NCI-H1694 treated with DMSO at 0.1 percent for 48 hours (cell line): ENCODE data around the gene RNASEH2B.

Experiments used
- DNase-seq: peaks from one replicate; lab custom pipeline; 2025; lab: John Stamatoyannopoulos, UW

RNASEH2B gene

DNA sequence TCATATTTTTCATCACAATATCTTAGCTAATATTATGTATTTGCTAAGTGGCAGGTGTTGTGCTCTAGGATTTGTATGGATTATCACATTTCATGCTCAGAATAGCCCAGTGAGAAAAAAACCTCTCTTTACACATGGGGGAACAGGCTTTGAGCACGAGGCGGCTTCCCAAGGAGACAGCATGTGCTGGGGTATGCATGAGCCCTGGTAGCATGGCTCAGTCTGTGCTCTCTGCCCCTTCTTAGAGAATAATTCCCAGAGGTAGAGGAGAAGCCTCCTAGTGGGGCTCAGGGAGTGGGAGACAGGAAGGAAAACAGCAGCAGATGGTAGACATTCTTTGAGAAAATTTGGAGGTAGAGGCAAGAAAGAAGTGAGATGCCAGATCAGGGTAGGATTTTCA is 31.6 kb downstream of the RNASEH2B start:
- DNase-seq = no peak

DNA sequence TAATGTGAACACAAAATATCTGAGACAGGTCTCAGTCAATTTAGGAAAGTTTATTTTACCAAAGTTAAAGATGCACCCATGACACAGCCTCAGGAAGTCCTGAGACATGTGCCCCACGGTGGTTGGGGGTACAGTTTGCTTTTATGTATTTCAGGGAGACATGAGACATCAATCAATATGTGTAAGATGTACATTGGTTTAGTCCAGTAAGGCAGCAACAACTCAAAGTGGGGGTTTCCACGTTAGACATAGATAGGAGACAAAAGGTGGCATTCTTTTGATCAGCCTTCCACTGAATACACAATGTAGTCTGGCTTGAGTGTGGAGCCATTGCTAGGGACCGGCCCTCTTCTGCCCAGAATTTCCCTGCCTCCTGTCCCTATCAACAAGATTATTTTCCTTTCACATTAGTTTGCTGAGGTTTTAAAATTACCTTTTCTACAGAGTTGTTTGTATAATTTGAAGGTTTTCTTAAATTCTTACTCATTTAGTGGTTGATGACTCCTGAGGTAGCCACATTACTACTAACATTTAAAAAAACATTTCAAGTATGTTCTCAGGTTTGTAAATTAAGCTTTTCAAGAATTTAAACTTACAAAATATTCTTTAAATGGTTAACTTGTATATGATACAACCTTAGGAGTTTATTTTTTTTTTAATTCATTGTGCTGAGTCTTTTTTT is 33.2 kb downstream of the RNASEH2B start:
- DNase-seq = no peak

DNA sequence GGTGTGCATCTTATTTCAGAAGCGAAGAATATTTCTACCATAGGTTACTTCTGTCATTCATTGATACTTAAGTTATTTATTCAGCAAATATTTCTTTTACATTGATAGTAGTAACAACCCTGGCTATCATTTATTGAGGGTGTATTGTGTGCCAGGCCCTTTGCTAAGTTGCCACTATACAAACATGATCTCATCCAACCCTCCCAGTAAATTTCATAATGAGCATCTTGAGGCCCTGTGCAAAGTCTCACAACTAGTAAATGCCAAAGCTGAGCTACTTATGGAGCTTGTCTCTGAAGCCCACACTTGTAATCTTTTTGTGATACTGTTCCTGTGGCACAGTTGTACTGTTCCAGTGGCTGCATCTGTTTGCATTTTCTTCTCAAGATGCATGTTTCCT is 36.1 kb downstream of the RNASEH2B start:
- DNase-seq = no peak

DNA sequence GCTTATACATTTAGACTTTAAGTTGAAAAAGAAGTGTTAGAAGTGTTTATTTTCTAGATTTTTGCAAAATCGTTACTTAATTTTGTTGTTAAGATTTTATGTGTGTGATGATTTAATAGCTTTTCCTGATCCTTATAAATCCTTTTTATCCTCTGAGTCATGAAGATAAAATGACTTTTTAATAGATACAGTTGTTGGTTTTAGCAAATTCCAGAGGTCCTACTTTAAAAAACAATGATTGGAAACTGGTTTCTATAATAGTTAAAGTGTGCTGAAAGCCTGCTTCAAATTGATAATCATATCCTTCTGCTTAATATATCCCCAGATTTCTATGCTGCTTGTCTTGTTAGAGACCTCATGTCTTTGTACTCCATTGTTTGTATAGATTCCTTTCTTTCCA is 39.0 kb downstream of the RNASEH2B start:
- no peak for DNase-seq

DNA sequence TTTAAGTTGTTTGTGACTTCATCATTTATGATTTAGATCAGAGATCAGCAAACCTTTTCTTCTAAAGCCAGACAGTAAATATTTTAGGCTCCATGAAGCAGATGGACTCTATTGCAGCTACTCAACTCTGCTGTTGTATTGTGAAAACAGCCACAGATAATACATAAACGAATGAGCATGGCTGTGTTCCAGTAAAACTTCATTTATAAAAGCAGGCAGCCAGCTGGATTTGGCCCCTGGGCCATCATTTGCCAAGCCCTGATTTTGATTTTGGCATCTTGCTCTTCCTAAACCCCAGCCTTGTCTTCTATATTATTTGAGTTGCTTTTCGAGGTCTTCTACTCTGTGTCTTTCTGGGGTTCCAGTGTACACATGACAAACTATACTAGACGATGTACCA is 41.3 kb downstream of the RNASEH2B start:
- peak; percentile 31 for DNase-seq

DNA sequence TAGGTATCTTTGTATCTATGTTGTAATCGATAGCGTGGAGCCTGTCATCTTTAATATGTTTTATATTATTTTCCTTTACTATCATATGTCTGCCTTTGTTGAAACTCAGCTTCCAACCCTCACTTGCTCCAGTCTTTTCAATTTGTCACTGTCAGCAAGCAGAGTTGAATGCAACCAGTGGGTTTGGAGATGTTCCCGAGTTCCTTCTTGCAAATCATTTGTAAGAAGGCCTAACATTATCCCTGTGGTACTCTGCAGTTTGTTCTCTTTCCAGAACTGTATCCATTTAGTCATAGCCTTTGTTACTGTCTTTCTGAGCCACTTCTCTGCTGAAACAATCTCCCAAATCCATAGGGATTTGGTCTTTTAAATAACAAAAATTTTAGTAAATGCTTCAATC is 41.8 kb downstream of the RNASEH2B start:
- no peak for DNase-seq

DNA sequence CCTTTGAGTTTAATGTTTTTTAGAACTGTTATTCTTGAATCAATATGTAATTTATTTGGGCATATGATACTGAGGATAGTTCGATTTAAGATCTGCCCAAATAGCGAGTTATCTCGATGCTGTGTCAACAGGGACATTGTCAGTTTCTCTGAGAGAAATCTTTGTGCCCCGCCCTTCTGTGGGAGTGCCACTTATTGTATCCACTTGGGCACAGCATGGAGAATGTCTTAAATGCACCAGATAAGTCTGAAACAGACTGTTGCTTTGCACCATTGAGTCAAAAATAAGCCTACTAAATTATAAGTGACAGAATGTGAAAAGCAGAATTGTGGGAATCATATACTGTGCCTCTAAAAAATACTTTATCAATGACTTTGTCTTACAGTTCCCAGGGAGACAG is 45.6 kb downstream of the RNASEH2B start:
- DNase-seq = no peak

DNA sequence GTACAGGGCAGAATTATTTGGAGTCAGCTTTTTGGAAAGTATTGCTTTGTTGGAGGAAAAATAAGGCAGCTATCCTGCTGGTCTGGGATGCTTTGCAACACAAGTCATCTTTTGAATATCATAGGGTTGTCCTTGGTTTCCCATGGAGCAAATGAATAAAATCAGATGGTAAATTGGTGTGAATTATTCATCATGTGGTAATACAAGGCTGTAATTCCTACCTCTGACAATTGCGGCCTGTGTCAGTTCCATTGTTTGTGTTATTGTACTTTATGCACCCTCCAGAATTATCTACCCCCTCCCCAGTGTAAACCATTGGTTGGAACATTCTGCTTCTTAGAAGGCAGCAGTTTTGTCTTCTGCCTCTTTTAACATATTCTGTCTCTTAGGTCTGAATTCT is 46.2 kb downstream of the RNASEH2B start:
- DNase-seq = no peak

DNA sequence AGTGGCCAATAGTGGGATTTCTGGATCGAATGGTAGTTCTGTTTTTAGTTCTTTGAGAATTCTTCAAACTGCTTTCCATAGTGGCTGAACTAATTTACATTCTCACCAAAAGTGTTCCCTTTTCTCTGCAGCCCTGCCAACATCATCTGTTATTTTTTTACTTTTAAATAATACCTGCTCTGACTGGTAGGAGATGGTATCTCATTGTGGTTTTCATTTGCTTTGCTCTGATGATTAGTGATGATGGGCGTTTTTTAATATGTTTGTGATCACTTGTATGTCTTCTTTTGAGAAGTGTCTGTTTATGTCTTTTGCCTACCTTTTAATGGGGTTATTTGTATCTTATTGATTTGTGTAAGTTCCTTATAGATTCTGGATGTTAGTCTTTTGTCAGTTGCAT is 48.0 kb downstream of the RNASEH2B start:
- DNase-seq = no peak

DNA sequence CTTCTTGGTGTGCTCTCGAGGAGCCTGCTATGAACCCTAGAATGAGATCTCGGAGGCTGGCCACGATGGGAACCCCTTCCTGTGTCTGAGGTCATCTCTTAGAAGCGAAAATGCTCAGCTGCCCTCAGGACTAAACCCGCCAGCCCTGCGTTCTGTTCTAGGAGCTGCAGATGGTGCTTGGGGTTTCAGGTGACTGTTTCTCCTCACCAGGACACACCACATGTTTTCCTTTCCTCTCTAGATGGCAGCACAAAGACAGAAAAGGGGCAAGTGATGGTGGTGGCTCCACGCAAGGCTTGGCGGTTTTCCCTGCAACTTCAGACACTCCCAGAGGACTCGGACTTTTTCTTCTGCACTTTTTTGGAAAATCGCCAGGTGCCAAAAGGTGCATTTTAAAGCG is 60.1 kb downstream of the RNASEH2B start:
- peak; percentile 42 for DNase-seq

DNA sequence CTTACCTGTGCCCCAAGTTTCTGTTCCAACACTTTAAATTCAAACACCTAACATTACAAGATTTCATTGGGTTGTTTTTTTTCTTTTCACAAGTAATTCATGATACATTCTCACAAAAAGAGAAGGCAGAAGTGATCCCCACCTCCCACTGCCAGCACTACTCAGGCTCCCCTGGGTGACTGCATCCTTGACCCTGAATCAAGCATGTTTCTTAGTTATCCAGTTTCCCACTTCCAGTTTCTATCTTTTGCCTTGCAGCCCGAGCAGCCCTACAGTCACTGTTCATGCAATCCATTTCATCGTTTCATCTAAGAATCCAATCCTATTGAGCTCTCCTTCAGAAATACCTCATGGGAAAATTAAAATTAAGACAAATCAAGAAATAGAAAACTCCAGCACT is 61.4 kb downstream of the RNASEH2B start:
- no peak for DNase-seq

DNA sequence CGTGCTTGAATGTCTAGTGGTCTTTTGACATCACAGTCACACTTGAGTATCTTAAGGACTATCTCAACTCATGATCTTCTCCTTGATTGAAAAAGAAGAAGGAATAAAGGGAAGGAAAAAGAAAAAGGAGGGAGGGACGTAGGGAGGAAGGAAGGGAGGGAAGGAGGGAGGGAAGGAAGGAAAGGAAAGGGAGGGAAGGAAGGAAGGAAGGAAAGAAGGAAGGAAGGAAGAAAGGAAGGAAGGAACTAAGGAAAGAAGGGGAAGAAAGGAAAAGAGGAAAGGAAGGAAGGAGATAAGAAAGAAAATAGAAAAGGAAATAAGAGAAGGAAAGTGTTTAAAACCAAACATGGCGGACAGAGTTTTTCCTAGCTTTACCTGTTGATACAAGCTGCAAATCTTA is 64.7 kb downstream of the RNASEH2B start:
- no peak for DNase-seq

DNA sequence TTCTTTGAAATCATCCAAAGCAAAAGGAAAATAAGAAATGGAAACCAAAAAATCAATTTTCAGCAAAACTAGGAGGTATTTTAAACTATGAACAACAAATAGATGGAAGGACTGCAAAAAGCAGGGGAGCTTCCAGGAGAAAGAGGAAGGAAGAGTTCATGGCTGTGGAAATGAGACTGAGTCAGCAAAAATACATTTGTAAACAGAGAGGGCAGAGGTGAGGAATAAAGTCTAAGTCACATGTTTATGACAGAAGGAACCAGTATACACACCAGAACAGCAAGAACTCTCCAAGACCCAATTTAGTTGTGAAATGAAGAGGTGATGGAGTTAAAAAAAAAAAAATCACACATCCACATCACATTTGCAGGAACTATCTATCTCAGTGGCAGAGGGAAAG is 69.6 kb downstream of the RNASEH2B start:
- no peak for DNase-seq

DNA sequence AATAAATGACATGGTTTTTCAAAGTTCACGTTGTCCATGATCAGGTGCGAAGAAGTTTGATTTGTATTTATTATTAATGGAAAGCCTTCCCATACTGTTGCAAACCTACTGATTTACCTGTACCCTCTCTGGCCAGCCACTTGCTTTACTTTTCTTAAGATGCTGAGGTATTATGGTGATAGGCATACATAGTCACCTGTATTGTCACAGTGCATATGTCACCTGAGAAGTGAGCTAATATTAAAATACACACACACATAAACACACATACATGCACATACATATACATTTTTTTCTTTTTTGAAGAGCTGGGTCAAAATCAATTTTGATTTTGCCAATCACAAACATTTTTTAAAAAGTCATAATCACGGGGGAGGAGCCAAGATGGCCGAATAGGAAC is 72.1 kb downstream of the RNASEH2B start:
- DNase-seq = no peak

DNA sequence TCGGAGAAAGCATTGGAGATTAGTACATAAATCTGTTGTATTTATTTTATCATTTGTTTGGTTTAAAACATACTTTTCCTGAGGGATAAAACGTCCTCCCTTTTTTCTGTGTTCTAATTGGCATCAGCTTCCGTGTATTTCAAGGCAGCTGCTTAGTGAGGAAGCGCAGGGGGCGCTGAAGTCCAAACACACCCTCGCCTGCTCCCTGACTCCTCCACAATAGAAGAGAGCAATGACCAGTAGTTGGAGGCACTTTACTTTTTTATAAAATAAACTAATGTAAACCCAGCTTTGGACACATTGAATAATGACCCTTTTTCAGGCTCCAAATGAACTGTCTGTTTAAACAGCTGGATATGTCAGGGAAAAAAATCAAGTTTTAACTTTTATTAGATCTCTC is 79.9 kb downstream of the RNASEH2B start:
- DNase-seq = peak; percentile 34

DNA sequence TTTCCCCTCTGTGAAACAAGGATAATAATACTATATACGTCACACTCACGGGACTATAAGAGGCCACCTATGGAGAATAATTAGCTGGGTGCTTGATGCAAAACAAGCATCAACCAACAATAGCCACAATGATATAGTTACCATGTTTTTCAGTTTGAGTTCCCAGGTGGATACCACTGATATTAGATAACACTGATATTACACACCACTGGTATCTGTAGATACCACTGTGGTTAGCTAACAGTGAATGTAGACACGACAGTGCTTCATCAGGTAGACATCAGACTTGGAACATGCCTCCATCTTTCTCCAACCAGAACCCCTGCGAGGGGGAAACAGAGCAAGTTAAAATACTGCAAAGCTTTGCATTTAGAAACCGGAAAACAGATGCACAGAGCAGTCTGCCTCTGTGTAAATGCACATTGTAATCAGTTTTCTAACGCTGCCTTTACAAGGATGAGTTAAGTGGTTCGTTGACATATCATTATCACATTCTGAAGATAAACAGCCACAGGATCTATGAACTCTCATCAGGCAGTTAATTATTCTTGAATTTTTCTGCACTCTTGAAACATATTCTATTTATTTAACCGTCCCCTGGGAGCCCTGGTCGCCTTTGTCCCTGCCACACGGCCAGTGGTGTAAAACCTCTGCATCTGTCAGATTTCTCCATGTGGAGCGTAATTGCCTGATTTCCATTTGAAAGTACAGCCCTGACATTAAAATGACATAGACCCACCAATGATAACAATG is 80.7 kb downstream of the RNASEH2B start:
- peak; percentile 60 for DNase-seq

DNA sequence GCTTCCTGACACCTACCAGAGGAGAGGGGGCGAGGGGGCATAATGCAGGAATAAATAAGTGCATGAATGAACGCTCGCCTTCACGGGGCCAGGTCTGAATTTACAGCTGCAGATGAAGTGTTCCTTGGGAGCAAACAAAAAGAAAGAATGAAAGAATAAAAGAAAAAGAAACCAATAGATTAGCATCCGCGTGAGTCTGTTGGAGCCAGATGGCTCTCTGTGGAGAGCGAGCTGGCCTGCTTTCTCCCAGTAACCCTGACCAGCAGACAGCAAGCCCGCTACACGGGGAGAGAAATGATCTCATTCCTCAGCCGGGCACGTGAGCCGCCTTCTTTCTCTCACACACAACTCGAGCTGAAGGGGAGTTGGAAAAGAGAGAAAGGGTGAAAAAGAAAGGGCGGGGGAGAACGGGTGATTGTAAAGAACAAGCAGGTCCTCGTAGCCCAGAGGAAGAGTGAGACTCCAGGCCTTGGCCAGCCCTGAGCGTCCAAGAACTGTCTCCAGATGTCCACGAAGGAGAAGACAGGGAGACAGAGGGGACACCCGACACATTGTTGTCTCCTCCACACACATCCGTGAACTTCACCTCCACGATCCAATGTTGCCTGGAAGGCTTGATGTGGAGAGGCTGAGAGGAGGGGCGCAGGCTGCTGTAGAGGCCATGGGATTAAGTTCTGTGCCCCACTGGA is 81.4 kb downstream of the RNASEH2B start:
- DNase-seq = no peak

DNA sequence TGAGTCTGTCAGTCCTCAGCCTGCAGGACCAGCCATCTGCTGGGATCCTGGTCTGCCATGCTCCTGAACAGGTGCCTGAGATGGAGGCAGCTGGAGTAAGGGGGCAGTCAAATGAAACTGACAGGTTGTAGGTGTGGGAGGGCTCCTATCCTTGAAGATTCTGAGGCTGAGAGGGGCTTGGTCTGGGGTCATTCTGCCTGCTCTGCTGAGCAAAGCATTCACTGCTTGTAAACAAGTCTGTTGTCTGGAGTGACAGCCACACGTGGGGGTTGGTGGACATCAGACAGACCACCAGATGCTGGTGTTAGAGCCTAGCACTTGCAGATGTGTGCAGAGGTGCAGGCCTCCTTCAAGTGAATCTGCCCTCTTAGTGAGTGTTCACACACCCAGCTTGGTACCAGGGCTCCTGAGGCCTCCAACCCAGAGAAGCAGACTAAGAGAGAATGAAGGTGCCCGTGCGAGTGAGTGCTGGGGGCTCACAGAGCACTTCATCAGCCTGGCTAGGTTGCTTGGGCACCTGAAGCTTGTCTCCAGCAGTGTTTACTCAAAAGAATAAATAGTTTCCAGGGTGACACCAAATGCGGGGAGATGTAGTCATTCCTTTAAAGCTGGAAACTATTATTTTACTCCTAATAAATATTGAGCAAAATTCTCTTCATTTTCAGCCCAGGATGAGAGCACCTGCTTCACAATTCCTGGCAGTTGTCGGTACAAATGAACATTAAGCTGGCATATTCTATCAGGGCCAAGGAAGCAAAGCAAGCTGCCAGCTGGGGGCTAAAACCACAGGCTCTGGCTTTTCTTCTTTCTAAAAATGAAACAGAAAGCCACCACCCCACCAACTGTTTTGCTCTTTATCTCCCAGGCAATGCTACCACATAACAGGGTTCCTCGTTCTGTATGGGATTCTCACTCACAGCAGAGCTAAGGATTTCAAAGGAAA is 82.3 kb downstream of the RNASEH2B start:
- DNase-seq = peak; percentile 80

DNA sequence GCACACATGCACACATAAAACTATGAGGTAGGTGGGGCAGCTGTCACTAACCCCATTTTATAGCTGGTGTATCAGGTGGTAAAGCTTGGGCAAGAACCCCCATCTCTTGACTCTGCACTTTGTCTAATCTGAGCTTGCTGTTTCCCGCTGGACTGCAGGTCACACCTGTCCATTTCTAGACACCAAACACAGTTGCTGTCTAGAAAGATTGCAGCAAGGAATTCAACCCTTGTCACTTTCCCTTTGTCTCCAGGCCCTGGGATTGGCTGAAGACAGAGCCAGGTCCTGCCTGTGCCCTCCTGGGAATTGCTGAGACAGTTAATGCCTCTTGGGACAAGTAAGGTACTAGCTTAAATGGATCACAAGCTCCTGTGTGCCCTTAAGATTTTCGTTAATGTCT is 83.8 kb downstream of the RNASEH2B start:
- DNase-seq = no peak

DNA sequence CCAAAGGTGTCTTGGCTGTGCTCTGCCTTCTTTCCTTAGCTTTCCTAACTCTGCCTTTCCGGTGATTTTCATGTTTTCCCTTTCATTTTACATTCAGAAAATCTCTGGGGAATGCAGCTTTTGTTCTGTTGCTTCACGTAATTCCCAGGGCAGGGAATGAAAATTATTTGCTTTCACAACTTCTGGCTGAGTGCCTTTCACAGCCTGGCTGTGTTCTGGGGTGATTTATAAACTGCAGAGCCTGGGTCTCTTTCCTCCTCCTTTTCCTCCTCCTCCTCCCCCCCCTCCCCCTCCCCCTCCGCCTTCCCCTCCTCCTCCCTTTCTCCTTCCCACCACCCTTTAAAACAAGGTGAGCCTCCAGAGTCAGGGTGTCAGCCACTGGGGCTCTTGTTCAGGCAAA is 84.3 kb downstream of the RNASEH2B start:
- peak; percentile 59 for DNase-seq

DNA sequence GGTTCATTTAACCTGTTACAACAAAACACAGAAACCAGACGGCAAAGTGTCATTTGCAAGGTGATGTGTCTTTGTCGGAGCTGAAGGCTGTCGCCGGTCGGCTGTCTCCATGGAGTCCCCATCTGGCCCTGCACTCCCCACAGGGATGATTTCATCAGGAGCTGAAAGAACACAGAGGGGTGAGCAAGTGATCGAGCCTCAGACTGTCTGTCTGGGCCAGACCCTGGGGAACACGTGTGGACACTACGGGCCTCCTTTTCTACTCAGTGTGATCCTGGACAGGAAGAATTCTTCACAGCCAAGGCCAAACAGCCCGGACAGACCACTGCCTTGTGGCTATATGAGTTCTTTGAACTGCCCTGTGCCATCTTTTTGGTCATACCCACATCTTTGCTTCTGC is 85.1 kb downstream of the RNASEH2B start:
- peak; percentile 70 for DNase-seq

DNA sequence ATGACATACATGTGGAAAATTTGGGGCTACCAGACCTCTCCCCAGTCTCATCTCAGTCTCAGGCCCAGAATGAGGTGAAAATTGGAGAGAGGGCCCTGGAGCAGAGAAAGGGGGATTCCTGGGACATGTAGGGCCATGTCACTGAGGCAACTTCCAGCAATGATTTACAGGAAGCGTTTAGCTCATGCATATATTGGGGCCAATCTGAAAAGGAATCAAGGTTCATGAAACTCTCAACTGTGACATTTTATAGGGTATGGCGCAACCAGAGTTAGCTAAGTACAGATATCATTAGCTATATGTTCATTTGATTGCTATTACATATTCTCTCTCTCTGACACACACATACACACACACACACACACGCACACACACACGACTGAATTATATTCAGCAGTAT is 86.3 kb downstream of the RNASEH2B start:
- DNase-seq = no peak
